GM23248 (cell line): ENCODE measurements around the gene TFCP2L1. TPM values are rescaled to one million over a fixed set of nuclear protein-coding genes. Genes with fewer than 3 reads are reported as not detected.

Experiments
- DNase-seq: peaks from one replicate; pipeline ENCODE4 v3.0.0-alpha.2; 2015
- H2AFZ ChIP-seq: fragments of 200-600 bp; sonication (generic); 2 replicates; pipeline ENCODE4 v1.6.1; 2016; ENCODE audit warnings: antibody characterized with exemption
- H3F3A ChIP-seq: fragments of 200-600 bp; sonication (generic); 2 replicates; pipeline ENCODE4 v1.6.1; 2016; ENCODE audit warnings: mild to moderate bottlenecking, antibody characterized with exemption, mixed run types; ENCODE audit not compliant: insufficient read depth
- H3K27ac ChIP-seq: fragments of 200-600 bp; sonication (generic); 2 replicates; pipeline ENCODE4 v1.5.1; 2016; ENCODE audit warnings: mild to moderate bottlenecking
- H3K27me3 ChIP-seq: fragments of 200-600 bp; sonication (generic); replicated peaks from 2 replicates; pipeline ENCODE4 v1.6.1; 2016; ENCODE audit warnings: mild to moderate bottlenecking; ENCODE audit not compliant: insufficient read depth
- H3K36me3 ChIP-seq: fragments of 200-600 bp; sonication (generic); 2 replicates; pipeline ENCODE4 v1.6.1; 2016; ENCODE audit warnings: low read depth, mild to moderate bottlenecking
- H3K4me1 ChIP-seq: fragments of 200-600 bp; sonication (generic); 2 replicates; pipeline ENCODE4 v1.6.1; 2016; ENCODE audit warnings: mild to moderate bottlenecking; ENCODE audit not compliant: insufficient read depth
- H3K4me2 ChIP-seq: fragments of 200-600 bp; sonication (generic); one replicate; pipeline ENCODE4 v1.6.1; 2016; ENCODE audit warnings: mild to moderate bottlenecking; ENCODE audit not compliant: unreplicated experiment
- H3K4me3 ChIP-seq: fragments of 200-600 bp; sonication (generic); 2 replicates; pipeline ENCODE4 v1.5.1; 2016; ENCODE audit warnings: mild to moderate bottlenecking
- H3K79me2 ChIP-seq: fragments of 200-600 bp; sonication (generic); 2 replicates; pipeline ENCODE4 v1.6.1; 2016; ENCODE audit warnings: mild to moderate bottlenecking; ENCODE audit not compliant: insufficient read depth
- H3K9ac ChIP-seq: fragments of 200-600 bp; sonication (generic); 2 replicates; pipeline ENCODE4 v1.6.1; 2016; ENCODE audit warnings: mild to moderate bottlenecking
- H3K9me2 ChIP-seq: fragments of 200-600 bp; sonication (generic); 2 replicates; pipeline ENCODE4 v1.6.1; 2016; ENCODE audit warnings: mixed run types, mild to moderate bottlenecking, moderate library complexity; ENCODE audit not compliant: insufficient read depth
- H3K9me3 ChIP-seq: fragments of 200-600 bp; sonication (generic); one replicate; pipeline ENCODE4 v1.6.1; 2017; ENCODE audit warnings: low read depth
- H4K20me1 ChIP-seq: fragments of 200-600 bp; sonication (generic); 2 replicates; pipeline ENCODE4 v1.6.0; 2016; ENCODE audit not compliant: insufficient read depth
- EZH2 ChIP-seq: fragments of 200-600 bp; sonication (generic); IDR thresholded peaks from 2 replicates; pipeline ENCODE4 v1.6.1; 2018; ENCODE audit warnings: antibody characterized with exemption, mild to moderate bottlenecking; ENCODE audit not compliant: insufficient read depth, poor library complexity, severe bottlenecking
- EZH2phosphoT487 ChIP-seq: fragments of 200-600 bp; sonication (generic); IDR thresholded peaks from 2 replicates; pipeline ENCODE4 v1.6.1; 2018; ENCODE audit warnings: antibody characterized with exemption, moderate library complexity, mild to moderate bottlenecking, low read depth; ENCODE audit not compliant: insufficient read depth
- WGBS, 2 experiments: methylation state at CpG; one replicate each; pipeline ENCODE4 v1.1.6; 2015 to 2017; ENCODE audit warnings: low lambda C conversion rate in 2 of 2, low coverage in 1 of 2; ENCODE audit errors: missing lambda C conversion rate in 2 of 2; 5-methylcytosine and 5-hydroxymethylcytosine counted together
- in situ Hi-C: fragments of 300-500 bp; cut with MboI; formaldehyde crosslinking; loops from 2 replicates; pipeline ENCODE4 v1.15.0; 2020
- polyA plus RNA-seq: library from polyadenylated mRNA; unstranded; fragments of >200 nt; fragmentation: Nextera tagmentation; extraction: Ambion mirVana; gene quantifications from 2 replicates; pipeline ENCODE4 v1.2.1, GENCODE V29; 2016
- total RNA-seq: library from RNA; depleted of rRNA; stranded (reverse); fragments of >200 nt; shearing (Covaris generic); gene quantifications from 2 replicates; pipeline ENCODE4 v1.2.3, GENCODE V29; 2014

Gene TFCP2L1
- total and polyA plus RNA-seq, 2 experiments from 2014 or later = not detected

DNA sequence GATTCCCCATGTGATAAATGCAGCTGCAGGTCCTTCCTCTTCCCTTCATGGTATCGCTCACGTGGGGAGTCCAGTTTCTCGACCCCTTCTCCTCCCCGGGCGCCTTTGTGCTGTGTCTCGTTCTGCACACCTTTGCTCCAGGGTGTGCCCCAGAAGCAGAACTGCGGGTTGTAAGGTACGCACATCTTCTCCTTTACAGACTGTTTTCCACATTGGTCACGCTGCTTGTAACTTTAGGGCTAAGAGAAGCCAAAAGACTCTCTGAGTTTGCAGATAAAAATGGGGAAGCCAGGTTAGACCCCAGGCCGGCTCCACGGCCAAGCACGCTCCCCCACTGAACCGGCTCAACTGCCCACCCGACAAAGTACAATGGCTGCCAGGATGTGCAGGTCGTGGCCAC, 45.9 kb upstream of the TFCP2L1 start:
- no peak for DNase-seq
- in situ Hi-C loops = no loop called here
- H3K9ac ChIP-seq = no peak overlapping the region
- TF ChIP-seq EZH2phosphoT487 (no peak), EZH2 (no peak)
- no peaks in the 10 kb centered on the region for H4K20me1 ChIP-seq
- H3K27ac ChIP-seq = no peak overlapping the region
- H3K9me2 ChIP-seq = no peaks in the 10 kb centered on the region
- H2AFZ ChIP-seq = no peak overlapping the region
- no peaks in the 10 kb centered on the region for H3K79me2 ChIP-seq
- no peak overlapping the region for H3K4me2 ChIP-seq
- WGBS, 2 experiments = 83 to 84% methylated on average over 15 of the region's 15 CpGs
- H3K27me3 ChIP-seq = peaks cover 7% of the 10 kb centered on the region; the same call in 1 of the 2 replicates
- H3K4me1 ChIP-seq = no peaks in the 10 kb centered on the region
- H3K36me3 ChIP-seq = no peaks in the 10 kb centered on the region
- no peak overlapping the region for H3K4me3 ChIP-seq
- H3F3A ChIP-seq = no peaks in the 10 kb centered on the region
- no peaks in the 10 kb centered on the region for H3K9me3 ChIP-seq

- Histone ChIP-seq H3K9me2 (no peaks in the 10 kb centered on the region), H4K20me1 (no peaks in the 10 kb centered on the region), H3K36me3 (no peaks in the 10 kb centered on the region), H3K9me3 (no peaks in the 10 kb centered on the region), H2AFZ (no peak overlapping the region), H3K9ac (no peak overlapping the region), H3K4me3 (no peak overlapping the region), H3K27ac (no peak overlapping the region), H3K4me2 (no peak overlapping the region), H3K4me1 (no peaks in the 10 kb centered on the region), H3F3A (no peaks in the 10 kb centered on the region), H3K79me2 (no peaks in the 10 kb centered on the region), H3K27me3 (peaks cover 7% of the 10 kb centered on the region; the same call in 1 of the 2 replicates)
- WGBS, 2 experiments = 62 to 63% methylated on average over 6 of the region's 6 CpGs
- no peak for TF ChIP-seq EZH2phosphoT487
- no peak for DNase-seq
- in situ Hi-C loops = no loop called here
Measured at GRCh38 chr2:121329786-121330185, 44.8 kb upstream of the TFCP2L1 start.

GRCh38 chr2:121326628-121327027, 41.6 kb upstream of the TFCP2L1 start:
- Histone ChIP-seq H3K4me1 (no peaks in the 10 kb centered on the region), H2AFZ (no peak overlapping the region), H3K36me3 (no peaks in the 10 kb centered on the region), H3F3A (no peaks in the 10 kb centered on the region), H3K79me2 (no peaks in the 10 kb centered on the region), H3K4me3 (no peak overlapping the region), H3K9ac (no peak overlapping the region), H3K4me2 (no peak overlapping the region), H3K9me3 (no peaks in the 10 kb centered on the region), H3K9me2 (no peaks in the 10 kb centered on the region), H3K27ac (no peak overlapping the region), H3K27me3 (peaks cover 7% of the 10 kb centered on the region; the same call in 1 of the 2 replicates), H4K20me1 (no peaks in the 10 kb centered on the region)
- TF ChIP-seq EZH2phosphoT487 (no peak), EZH2 (no peak)
- DNase-seq = no peak
- in situ Hi-C loops = no loop called here
- 69 to 71% methylated on average over 8 of the region's 8 CpGs for WGBS, 2 experiments

DNA sequence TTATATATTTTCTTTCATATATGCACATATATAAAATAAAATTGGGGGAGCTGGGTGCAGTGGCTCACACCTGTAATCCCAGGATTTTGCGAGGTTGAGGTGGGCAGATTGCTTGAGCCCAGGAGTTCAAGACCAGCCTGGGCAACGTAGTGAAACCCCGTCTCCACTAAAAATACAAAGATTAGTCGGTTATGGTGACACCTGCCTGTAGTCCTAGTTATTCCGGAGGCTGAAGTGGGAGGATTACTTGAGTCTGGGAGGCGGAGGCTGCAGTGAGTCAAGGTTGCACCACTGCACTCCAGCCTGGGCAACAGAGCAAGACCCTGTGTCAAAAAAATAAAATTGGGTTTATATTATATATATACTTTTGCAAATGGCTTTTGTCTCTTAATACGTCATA, 39.6 kb upstream of the TFCP2L1 start:
- Histone ChIP-seq H3K9me2 (no peaks in the 10 kb centered on the region), H3K27me3 (no peaks in the 10 kb centered on the region; the same call in 1 of the 2 replicates), H3K79me2 (no peaks in the 10 kb centered on the region), H3K9ac (no peak overlapping the region), H3K4me3 (no peak overlapping the region), H2AFZ (no peak overlapping the region), H4K20me1 (no peaks in the 10 kb centered on the region), H3K36me3 (no peaks in the 10 kb centered on the region), H3K4me1 (no peaks in the 10 kb centered on the region), H3F3A (no peaks in the 10 kb centered on the region), H3K4me2 (no peak overlapping the region), H3K9me3 (no peaks in the 10 kb centered on the region), H3K27ac (no peak overlapping the region)
- DNase-seq = no peak
- 81 to 87% methylated on average over 7 of the region's 7 CpGs for WGBS, 2 experiments
- TF ChIP-seq EZH2 (no peak), EZH2phosphoT487 (no peak)
- in situ Hi-C loops = no loop called here

GRCh38 chr2:121321476-121321875, 36.5 kb upstream of the TFCP2L1 start:
- Histone ChIP-seq H3K4me2 (no peak overlapping the region), H3K9me2 (no peaks in the 10 kb centered on the region), H4K20me1 (no peaks in the 10 kb centered on the region), H3F3A (no peaks in the 10 kb centered on the region), H3K4me1 (no peaks in the 10 kb centered on the region), H3K4me3 (no peak overlapping the region), H3K36me3 (no peaks in the 10 kb centered on the region), H3K27ac (no peak overlapping the region), H3K79me2 (no peaks in the 10 kb centered on the region), H3K9me3 (no peaks in the 10 kb centered on the region), H2AFZ (no peak overlapping the region), H3K27me3 (no peaks in the 10 kb centered on the region; the same call in 1 of the 2 replicates), H3K9ac (no peak overlapping the region)
- no peak for TF ChIP-seq EZH2
- TF ChIP-seq EZH2phosphoT487 = no peak
- no peak for DNase-seq
- 30 to 31% methylated on average over 8 of the region's 8 CpGs for WGBS, 2 experiments
- in situ Hi-C loops = no loop called here
